HL-60 (cell line): ENCODE measurements around the gene XYLT1.

Source experiments
- DNase-seq, 2 experiments: peaks; one replicate each; pipeline ENCODE4 v3.0.0-alpha.2; 2010 to 2020; ENCODE audit warnings: low read depth in 1 of 2, low spot score in 1 of 2
- H3K27ac ChIP-seq: fragments of 250-450 bp; sonication (Bioruptor Pico); replicated peaks from 2 replicates; pipeline ENCODE4 v1.5.1; 2020; ENCODE audit warnings: mild to moderate bottlenecking, moderate library complexity
- H3K27me3 ChIP-seq: fragments of 250-450 bp; sonication (Bioruptor Pico); 2 replicates; pipeline ENCODE4 v1.5.1; 2021; ENCODE audit warnings: mild to moderate bottlenecking, moderate library complexity; ENCODE audit not compliant: insufficient read depth, poor library complexity, severe bottlenecking
- H3K4me3 ChIP-seq: replicated peaks from 2 replicates; pipeline ENCODE4 v1.5.1; 2011; ENCODE audit warnings: mild to moderate bottlenecking, control low read depth, low read length; ENCODE audit not compliant: insufficient read depth
- CTCF ChIP-seq: IDR thresholded peaks from one replicate; pipeline ENCODE4 v1.5.1; 2011; ENCODE audit warnings: low read length, control low read depth, inconsistent platforms; ENCODE audit not compliant: insufficient read depth
- GABPA ChIP-seq: IDR thresholded peaks from 2 replicates; pipeline ENCODE4 v1.6.1; 2012; ENCODE audit warnings: low read depth
- POLR2AphosphoS5 ChIP-seq: IDR thresholded peaks from 2 replicates; pipeline ENCODE4 v1.6.1; 2012; ENCODE audit warnings: low read depth
- REST ChIP-seq: IDR thresholded peaks from 2 replicates; pipeline ENCODE4 v1.6.1; 2012; ENCODE audit warnings: low read depth; ENCODE audit not compliant: insufficient replicate concordance
- SPI1 ChIP-seq: IDR thresholded peaks from 2 replicates; pipeline ENCODE4 v1.6.1; 2012; ENCODE audit warnings: low read depth, mild to moderate bottlenecking, borderline replicate concordance

XYLT1 gene

GRCh38 chr16:17404941-17405689 is 65.6 kb downstream of the XYLT1 start:
- DNase-seq = no peak
- Histone ChIP-seq H3K27ac (no peak overlapping the region), H3K27me3 (no peaks in the 10 kb centered on the region), H3K4me3 (no peak overlapping the region)
- TF ChIP-seq REST = no peak
- TF ChIP-seq CTCF = no peak
- TF ChIP-seq POLR2AphosphoS5 = no peak

- DNase-seq = no peak
- H3K4me3 ChIP-seq = no peak overlapping the region
- TF ChIP-seq REST = no peak
- no peak for TF ChIP-seq CTCF
- TF ChIP-seq SPI1 = no peak
- no peak for TF ChIP-seq GABPA
- TF ChIP-seq POLR2AphosphoS5 = no peak
- no peak overlapping the region for H3K27ac ChIP-seq
- no peaks in the 10 kb centered on the region for H3K27me3 ChIP-seq
These were observed 66.8 kb downstream of the XYLT1 start for GRCh38 chr16:17403859-17404545.

- Histone ChIP-seq H3K4me3 (no peak overlapping the region), H3K27me3 (no peaks in the 10 kb centered on the region), H3K27ac (no peak overlapping the region)
- no peak for DNase-seq
- TF ChIP-seq GABPA (no peak), REST (no peak), SPI1 (no peak), CTCF (no peak), POLR2AphosphoS5 (no peak)
These were observed 67.5 kb downstream of the XYLT1 start for GRCh38 chr16:17403156-17403809.
